Activated naive CD8-positive, alpha-beta T cell treated with anti-CD3 and anti-CD28 coated beads for 36 hours (primary cell): ENCODE measurements around the gene DAP. TPM values are rescaled to one million over a fixed set of nuclear protein-coding genes. Genes with fewer than 3 reads are reported as not detected.

Experiments used
- DNase-seq: peaks from one replicate; pipeline ENCODE4 v3.0.0; 2021
- H3K27ac Mint-ChIP-seq: one replicate; pipeline ENCODE4 v1.8.0; 2022; ENCODE audit warnings: mild to moderate bottlenecking, moderate library complexity, mixed read lengths
- H3K27me3 Mint-ChIP-seq: one replicate; pipeline ENCODE4 v1.8.0; 2022; ENCODE audit warnings: mild to moderate bottlenecking, mixed read lengths
- H3K36me3 Mint-ChIP-seq: one replicate; pipeline ENCODE4 v1.8.0; 2021; ENCODE audit warnings: mild to moderate bottlenecking, mixed read lengths
- H3K4me1 Mint-ChIP-seq: one replicate; pipeline ENCODE4 v1.8.0; 2021; ENCODE audit warnings: mixed read lengths
- H3K4me3 Mint-ChIP-seq: one replicate; pipeline ENCODE4 v1.8.0; 2022; ENCODE audit warnings: mild to moderate bottlenecking, moderate library complexity, mixed read lengths
- H3K9me3 Mint-ChIP-seq: one replicate; pipeline ENCODE4 v1.8.0; 2022; ENCODE audit warnings: mixed read lengths
- total RNA-seq, 2 experiments: library from RNA; stranded (reverse); gene quantifications; one replicate each; pipeline ENCODE4 v1.2.3, GENCODE V29; 2021

Gene DAP
- total RNA-seq, 2 experiments from 2014 or later = 53.2 to 53.4 TPM

DNA sequence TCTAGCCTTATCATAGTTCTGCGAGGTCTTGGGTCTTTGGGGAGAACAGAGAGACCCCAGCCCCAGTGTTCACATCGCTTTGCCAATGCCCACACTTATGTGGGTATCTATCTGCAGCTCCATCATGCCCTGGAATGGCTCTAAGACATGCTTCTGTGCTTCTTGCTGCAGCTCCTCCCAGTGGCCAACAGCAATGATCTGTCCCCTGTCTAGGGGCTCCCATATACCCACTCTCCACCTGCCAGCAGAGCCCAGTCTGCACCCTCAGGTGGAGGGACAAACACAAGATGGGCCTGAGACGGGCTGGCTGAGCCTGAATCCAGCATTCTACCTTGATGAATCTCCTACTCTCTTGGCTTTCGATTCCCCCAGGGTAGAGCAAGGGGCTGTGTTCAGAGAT is 14.6 kb upstream of the DAP start:
- DNase-seq = no peak
- peaks cover under 1% of the 10 kb centered on the region for H3K27me3 Mint-ChIP-seq
- H3K36me3 Mint-ChIP-seq = no peaks in the 10 kb centered on the region
- no peak overlapping the region for H3K27ac Mint-ChIP-seq
- H3K4me3 Mint-ChIP-seq = no peak overlapping the region
- no peaks in the 10 kb centered on the region for H3K9me3 Mint-ChIP-seq
- H3K4me1 Mint-ChIP-seq = no peaks in the 10 kb centered on the region

GRCh38 chr5:10772901-10773585 is 12.0 kb upstream of the DAP start:
- Mint-ChIP-seq H3K9me3 (no peaks in the 10 kb centered on the region), H3K4me1 (no peaks in the 10 kb centered on the region), H3K27ac (no peak overlapping the region), H3K4me3 (no peak overlapping the region), H3K27me3 (peaks cover 6% of the 10 kb centered on the region), H3K36me3 (no peaks in the 10 kb centered on the region)
- DNase-seq = no peak

GRCh38 chr5:10768328-10768899 is 7.4 kb upstream of the DAP start:
- Mint-ChIP-seq H3K9me3 (no peaks in the 10 kb centered on the region), H3K27me3 (peaks cover 6% of the 10 kb centered on the region), H3K4me3 (no peak overlapping the region), H3K36me3 (no peaks in the 10 kb centered on the region), H3K27ac (no peak overlapping the region), H3K4me1 (peaks cover 9% of the 10 kb centered on the region)
- DNase-seq = no peak

- Mint-ChIP-seq H3K27me3 (no peaks in the 10 kb centered on the region), H3K9me3 (no peaks in the 10 kb centered on the region), H3K36me3 (peaks cover 11% of the 10 kb centered on the region), H3K27ac (no peak overlapping the region), H3K4me3 (no peak overlapping the region), H3K4me1 (peaks cover 33% of the 10 kb centered on the region)
- DNase-seq = no peak
Measured at GRCh38 chr5:10762776-10763500, 1.9 kb upstream of the DAP start.

GRCh38 chr5:10761933-10762775 is 1.1 kb upstream of the DAP start:
- peak overlapping the region; percentile 74 for H3K4me3 Mint-ChIP-seq
- no peaks in the 10 kb centered on the region for H3K9me3 Mint-ChIP-seq
- no peak for DNase-seq
- H3K27ac Mint-ChIP-seq = peak overlapping the region; percentile 81
- peaks cover 40% of the 10 kb centered on the region for H3K4me1 Mint-ChIP-seq
- H3K27me3 Mint-ChIP-seq = no peaks in the 10 kb centered on the region
- peaks cover 14% of the 10 kb centered on the region for H3K36me3 Mint-ChIP-seq

DNA sequence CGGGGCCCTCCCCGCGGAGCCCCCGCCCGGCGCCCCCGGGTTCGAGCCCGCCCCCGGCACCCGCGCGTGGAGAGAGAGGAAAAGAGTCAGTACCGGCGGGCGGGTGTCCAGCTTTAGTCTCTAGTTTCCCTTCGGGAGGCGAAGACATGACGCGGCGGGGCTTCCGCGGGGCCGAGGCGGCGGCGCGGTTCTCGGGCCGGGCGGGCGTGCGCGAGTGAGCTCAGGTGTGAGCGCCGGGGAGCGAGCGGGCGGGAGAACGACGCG is 181 bp downstream of the DAP start:
- no peaks in the 10 kb centered on the region for H3K9me3 Mint-ChIP-seq
- H3K4me1 Mint-ChIP-seq = peaks cover 51% of the 10 kb centered on the region
- H3K36me3 Mint-ChIP-seq = peaks cover 16% of the 10 kb centered on the region
- no peaks in the 10 kb centered on the region for H3K27me3 Mint-ChIP-seq
- no peak overlapping the region for H3K27ac Mint-ChIP-seq
- DNase-seq = no peak
- peak overlapping the region; percentile 66 for H3K4me3 Mint-ChIP-seq

DNA sequence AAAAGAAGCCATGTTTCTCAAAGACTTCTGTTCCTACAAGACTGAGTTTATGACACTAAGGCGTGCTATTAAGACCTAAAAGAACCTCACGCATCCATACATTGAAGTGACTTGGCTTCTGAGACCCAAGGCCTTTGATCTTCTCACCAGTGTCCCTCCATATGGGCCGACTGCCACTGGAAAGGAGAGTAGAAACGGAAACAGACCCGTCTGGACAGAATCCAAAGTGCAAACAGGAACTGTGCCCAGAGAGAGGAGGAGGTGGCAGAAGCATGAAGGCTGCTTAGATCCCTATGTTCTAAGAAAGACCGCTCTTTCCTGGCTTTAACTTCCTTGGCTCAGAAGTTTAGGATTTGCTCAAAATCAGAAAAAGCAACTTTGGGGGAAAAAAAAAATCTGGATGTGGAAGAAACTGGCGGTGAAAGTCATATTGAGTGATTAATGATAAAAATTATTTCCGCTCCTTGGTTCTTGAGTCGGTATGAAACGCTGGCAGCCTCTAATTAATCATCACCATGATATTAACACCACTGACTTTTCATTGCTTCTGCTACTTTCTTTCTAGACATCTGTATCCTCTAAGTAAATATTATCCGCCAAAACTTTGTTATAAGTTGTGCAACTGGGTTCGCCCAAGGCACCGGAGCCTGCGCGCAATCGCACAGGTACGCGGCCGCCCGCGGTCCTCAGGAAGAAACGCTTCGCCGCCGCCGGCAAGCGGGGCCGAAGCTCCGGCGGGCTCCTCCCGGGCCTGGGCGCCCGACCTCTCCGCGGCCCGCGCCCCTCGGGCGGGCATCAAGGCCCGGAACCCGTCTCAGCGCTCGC is 726 bp downstream of the DAP start:
- no peak for DNase-seq
- no peaks in the 10 kb centered on the region for H3K27me3 Mint-ChIP-seq
- peak overlapping the region; percentile 95 for H3K4me3 Mint-ChIP-seq
- peaks cover 21% of the 10 kb centered on the region for H3K36me3 Mint-ChIP-seq
- peak overlapping the region; percentile 86 for H3K27ac Mint-ChIP-seq
- H3K4me1 Mint-ChIP-seq = peaks cover 55% of the 10 kb centered on the region
- H3K9me3 Mint-ChIP-seq = no peaks in the 10 kb centered on the region

DNA sequence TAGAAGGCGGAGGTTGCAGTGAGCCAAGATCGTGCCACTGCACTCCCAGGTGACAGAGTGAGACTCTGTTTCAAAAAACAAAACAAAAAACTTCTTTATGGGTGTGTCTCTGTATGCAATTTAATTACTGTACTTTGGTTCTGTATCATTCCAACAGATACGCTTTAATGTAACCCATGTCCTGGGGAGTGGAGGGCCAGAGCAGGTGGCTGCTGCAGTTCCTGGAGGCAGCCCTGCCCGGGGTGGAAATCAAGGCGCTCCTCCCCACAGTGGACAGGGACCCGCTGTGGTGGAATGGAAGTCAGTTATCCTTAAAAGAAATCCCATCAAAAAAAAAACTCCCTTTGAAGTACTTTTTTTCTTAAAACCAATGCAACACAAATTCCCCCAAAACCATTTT is 1.9 kb downstream of the DAP start:
- Mint-ChIP-seq H3K4me3 (peak overlapping the region; percentile 95), H3K27ac (no peak overlapping the region), H3K36me3 (peaks cover 33% of the 10 kb centered on the region), H3K4me1 (peaks cover 52% of the 10 kb centered on the region), H3K9me3 (no peaks in the 10 kb centered on the region), H3K27me3 (no peaks in the 10 kb centered on the region)
- DNase-seq = no peak

- DNase-seq = no peak
- no peak overlapping the region for H3K27ac Mint-ChIP-seq
- peaks cover 56% of the 10 kb centered on the region for H3K4me1 Mint-ChIP-seq
- peaks cover 37% of the 10 kb centered on the region for H3K36me3 Mint-ChIP-seq
- no peak overlapping the region for H3K4me3 Mint-ChIP-seq
- H3K9me3 Mint-ChIP-seq = no peaks in the 10 kb centered on the region
- H3K27me3 Mint-ChIP-seq = no peaks in the 10 kb centered on the region
Measured at GRCh38 chr5:10757922-10758555, 3.0 kb downstream of the DAP start.

GRCh38 chr5:10757043-10757442 is 4.0 kb downstream of the DAP start:
- peaks cover 55% of the 10 kb centered on the region for H3K4me1 Mint-ChIP-seq
- peak overlapping the region; percentile 34 for H3K27ac Mint-ChIP-seq
- no peaks in the 10 kb centered on the region for H3K27me3 Mint-ChIP-seq
- peak overlapping the region; percentile 14 for H3K4me3 Mint-ChIP-seq
- peaks cover 38% of the 10 kb centered on the region for H3K36me3 Mint-ChIP-seq
- no peaks in the 10 kb centered on the region for H3K9me3 Mint-ChIP-seq
- no peak for DNase-seq

- H3K9me3 Mint-ChIP-seq = no peaks in the 10 kb centered on the region
- peaks cover 50% of the 10 kb centered on the region for H3K4me1 Mint-ChIP-seq
- no peak overlapping the region for H3K4me3 Mint-ChIP-seq
- H3K36me3 Mint-ChIP-seq = peaks cover 38% of the 10 kb centered on the region
- H3K27me3 Mint-ChIP-seq = no peaks in the 10 kb centered on the region
- no peak for DNase-seq
- peak overlapping the region; percentile 36 for H3K27ac Mint-ChIP-seq
Measured at GRCh38 chr5:10756549-10756948, 4.5 kb downstream of the DAP start.

GRCh38 chr5:10753178-10753577 is 7.9 kb downstream of the DAP start:
- peaks cover 34% of the 10 kb centered on the region for H3K4me1 Mint-ChIP-seq
- no peak for DNase-seq
- H3K27ac Mint-ChIP-seq = no peak overlapping the region
- H3K36me3 Mint-ChIP-seq = peaks cover 35% of the 10 kb centered on the region
- H3K27me3 Mint-ChIP-seq = no peaks in the 10 kb centered on the region
- H3K4me3 Mint-ChIP-seq = no peak overlapping the region
- no peaks in the 10 kb centered on the region for H3K9me3 Mint-ChIP-seq

DNA sequence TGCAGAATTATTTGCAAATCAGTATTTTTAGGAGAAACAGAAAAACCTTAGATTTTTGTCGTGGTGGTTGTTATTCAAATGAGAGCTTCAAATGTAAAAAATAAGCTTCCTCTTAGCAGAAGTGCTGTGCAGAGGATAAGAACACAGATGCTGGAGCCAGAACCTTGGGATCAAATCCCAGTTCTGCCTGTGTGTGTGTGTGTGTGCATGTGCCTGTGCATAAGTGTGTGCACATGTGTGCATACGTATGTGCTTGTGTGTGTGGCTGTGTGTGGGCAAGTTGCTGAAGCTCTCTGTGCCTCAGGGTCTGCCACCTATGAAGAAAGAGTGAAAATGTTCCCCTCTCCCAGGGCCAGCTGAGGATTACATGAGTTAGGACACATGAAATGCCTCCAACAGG is 8.6 kb downstream of the DAP start:
- H3K4me3 Mint-ChIP-seq = no peak overlapping the region
- peaks cover 27% of the 10 kb centered on the region for H3K4me1 Mint-ChIP-seq
- peaks cover 32% of the 10 kb centered on the region for H3K36me3 Mint-ChIP-seq
- no peaks in the 10 kb centered on the region for H3K27me3 Mint-ChIP-seq
- H3K27ac Mint-ChIP-seq = no peak overlapping the region
- H3K9me3 Mint-ChIP-seq = no peaks in the 10 kb centered on the region
- DNase-seq = no peak

- Mint-ChIP-seq H3K27ac (no peak overlapping the region), H3K36me3 (peaks cover 42% of the 10 kb centered on the region), H3K4me1 (peaks cover 14% of the 10 kb centered on the region), H3K27me3 (no peaks in the 10 kb centered on the region), H3K4me3 (no peak overlapping the region), H3K9me3 (no peaks in the 10 kb centered on the region)
- DNase-seq = no peak
Measured at GRCh38 chr5:10750909-10751308, 10.1 kb downstream of the DAP start.
